ENCODE data around the gene SCTR.

The SCTR gene

DNA sequence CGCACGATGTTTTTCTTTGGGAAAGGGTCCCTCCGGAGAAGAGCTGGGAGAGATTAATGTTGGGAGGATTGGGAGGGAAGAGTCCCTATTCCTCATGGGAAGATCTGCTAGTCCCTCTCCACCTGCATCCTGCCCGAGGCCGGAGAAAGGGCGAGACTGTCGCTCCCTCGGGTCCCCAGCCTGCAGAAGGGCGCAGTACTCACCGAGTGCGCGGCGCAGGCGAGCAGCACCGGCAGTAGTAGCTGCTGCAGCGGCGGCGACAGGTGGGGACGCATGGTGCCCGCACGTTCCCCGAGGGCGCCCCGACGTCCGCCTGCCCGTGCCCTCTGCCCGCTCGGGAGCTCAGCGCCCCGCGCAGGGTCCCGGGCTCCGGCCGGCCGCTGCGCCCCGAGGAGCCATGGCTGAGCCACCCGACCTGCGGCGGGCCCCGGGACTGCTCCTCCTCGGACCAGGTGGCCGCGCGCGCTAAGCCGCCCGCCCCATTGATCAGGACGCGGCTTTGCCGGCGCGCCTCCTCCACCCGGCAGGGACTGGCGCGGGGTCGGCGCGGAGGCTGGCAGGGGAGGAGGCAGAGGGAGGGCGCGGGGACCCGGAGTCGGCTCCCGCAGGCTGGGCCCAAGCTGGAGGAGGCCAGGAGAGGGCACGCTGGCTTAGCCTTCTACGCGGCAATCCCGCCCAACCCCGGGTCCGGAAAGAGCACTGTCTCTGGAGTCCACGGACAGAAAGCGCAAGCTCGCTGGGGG, at the start of gene SCTR:
SCTR (minus strand) TSS at position 532 of the 743 bp plus-strand sequence; CDS start at position 275, 257 bp downstream.
- H3K27me3 ChIP-seq (replicated peaks; ENCODE audit: control insufficient read depth, insufficient read depth, low read length), result peaks cover 2% of the 10 kb centered on the region; the same call in 1 of the 2 replicates
- no peak within 1 kb of the TSS for H3K4me3 ChIP-seq (replicated peaks; ENCODE audit: low read depth, low read length)
- TF ChIP-seq, protein P1, sequence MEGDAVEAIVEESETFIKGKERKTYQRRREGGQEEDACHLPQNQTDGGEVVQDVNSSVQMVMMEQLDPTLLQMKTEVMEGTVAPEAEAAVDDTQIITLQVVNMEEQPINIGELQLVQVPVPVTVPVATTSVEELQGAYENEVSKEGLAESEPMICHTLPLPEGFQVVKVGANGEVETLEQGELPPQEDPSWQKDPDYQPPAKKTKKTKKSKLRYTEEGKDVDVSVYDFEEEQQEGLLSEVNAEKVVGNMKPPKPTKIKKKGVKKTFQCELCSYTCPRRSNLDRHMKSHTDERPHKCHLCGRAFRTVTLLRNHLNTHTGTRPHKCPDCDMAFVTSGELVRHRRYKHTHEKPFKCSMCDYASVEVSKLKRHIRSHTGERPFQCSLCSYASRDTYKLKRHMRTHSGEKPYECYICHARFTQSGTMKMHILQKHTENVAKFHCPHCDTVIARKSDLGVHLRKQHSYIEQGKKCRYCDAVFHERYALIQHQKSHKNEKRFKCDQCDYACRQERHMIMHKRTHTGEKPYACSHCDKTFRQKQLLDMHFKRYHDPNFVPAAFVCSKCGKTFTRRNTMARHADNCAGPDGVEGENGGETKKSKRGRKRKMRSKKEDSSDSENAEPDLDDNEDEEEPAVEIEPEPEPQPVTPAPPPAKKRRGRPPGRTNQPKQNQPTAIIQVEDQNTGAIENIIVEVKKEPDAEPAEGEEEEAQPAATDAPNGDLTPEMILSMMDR (IDR thresholded peaks at IDR 0.05; ENCODE audit: insufficient read depth, low read length, poor library complexity, severe bottlenecking), result no peak
- DNase-seq (ENCODE audit: extremely low read depth, insufficient read length), result no peak
- no peaks in the 10 kb centered on the region for H3K36me3 ChIP-seq (ENCODE audit: control insufficient read depth, insufficient read depth, low read length)

DNA sequence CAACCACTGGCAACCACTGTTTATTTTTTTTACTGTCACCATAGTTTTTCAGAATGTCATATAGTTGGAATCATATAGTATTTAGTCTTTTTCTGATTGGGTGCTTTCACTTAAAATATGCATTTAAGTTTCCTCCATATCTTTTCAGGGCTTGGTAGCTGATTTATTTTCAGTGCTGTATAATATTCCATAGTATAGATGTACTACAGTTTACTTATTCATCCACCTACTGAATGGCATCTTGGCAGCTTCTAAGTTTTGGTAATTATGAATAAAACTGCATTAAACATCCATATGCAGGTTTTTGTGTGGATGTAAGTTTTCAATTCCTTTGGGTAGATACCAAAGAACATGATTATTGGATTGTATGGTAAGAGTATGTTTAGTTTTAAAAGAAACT, 43.0 kb upstream of the SCTR start:
- TF ChIP-seq, protein P1 (IDR thresholded peaks at IDR 0.05; ENCODE audit: insufficient read depth, low read length, poor library complexity, severe bottlenecking), result no peak
- no peak for DNase-seq (ENCODE audit: extremely low read depth, insufficient read length)
- no peak overlapping the region for H3K4me3 ChIP-seq (replicated peaks; ENCODE audit: low read depth, low read length)
- H3K36me3 ChIP-seq (ENCODE audit: control insufficient read depth, insufficient read depth, low read length), result no peaks in the 10 kb centered on the region
- no peaks in the 10 kb centered on the region for H3K27me3 ChIP-seq (replicated peaks; ENCODE audit: control insufficient read depth, insufficient read depth, low read length)

DNA sequence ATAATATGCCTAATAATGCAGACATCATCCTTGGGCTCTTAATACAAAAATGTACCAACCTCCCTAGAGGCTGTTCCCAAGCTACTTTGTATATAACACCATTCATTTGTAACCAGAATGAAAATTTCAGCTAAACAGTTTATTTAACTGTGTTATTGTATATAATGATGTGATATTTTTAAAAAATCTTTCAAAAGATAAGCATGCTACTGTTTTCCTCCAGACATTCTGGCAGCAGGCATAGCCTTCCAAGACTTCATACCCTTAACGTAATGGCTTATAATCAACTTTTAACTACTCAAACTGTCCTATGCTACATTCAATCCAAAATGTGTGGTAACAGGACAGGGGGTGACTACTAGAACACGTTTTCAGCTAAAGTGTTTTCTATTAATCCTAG, 41.2 kb upstream of the SCTR start:
- no peaks in the 10 kb centered on the region for H3K27me3 ChIP-seq (replicated peaks; ENCODE audit: control insufficient read depth, insufficient read depth, low read length)
- no peak overlapping the region for H3K4me3 ChIP-seq (replicated peaks; ENCODE audit: low read depth, low read length)
- DNase-seq (ENCODE audit: extremely low read depth, insufficient read length), result no peak
- TF ChIP-seq, protein P1 (IDR thresholded peaks at IDR 0.05; ENCODE audit: insufficient read depth, low read length, poor library complexity, severe bottlenecking), result no peak
- no peaks in the 10 kb centered on the region for H3K36me3 ChIP-seq (ENCODE audit: control insufficient read depth, insufficient read depth, low read length)

DNA sequence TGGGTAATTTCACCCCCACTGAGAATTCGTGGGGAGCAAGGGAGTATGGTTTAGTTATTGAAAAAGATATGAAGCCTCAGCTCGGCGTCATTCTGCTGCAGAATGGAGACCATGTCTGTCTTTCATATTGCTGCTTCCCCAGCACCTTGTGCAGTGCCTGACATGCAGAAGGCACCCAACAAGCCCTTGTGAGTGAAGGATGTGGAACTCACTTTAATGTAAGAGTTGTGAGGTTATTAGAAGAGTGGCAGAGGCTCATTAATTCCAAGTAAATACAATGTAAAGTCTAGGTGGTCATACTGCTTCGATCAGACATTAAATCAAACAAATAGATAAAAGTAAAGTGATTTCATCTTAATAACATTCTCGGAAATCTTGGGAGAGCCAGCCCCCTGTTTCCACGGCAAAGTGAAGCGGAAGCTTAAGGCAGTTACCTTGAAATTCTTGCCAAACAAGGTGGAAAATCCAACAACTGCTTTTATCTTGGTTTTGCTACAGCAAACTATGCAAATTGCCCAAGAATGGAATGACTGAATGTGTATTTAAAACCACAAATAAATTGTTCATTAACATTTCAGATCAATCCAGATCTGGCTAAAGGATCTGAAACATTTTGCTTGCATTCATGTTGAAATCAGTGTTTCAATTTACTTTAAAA, 29.5 kb upstream of the SCTR start:
- Histone ChIP-seq H3K4me3 (replicated peaks; ENCODE audit: low read depth, low read length) (no peak overlapping the region), H3K27me3 (replicated peaks; ENCODE audit: control insufficient read depth, insufficient read depth, low read length) (no peaks in the 10 kb centered on the region; the same call in 1 of the 2 replicates), H3K36me3 (ENCODE audit: control insufficient read depth, insufficient read depth, low read length) (no peaks in the 10 kb centered on the region)
- TF ChIP-seq, protein P1 (IDR thresholded peaks at IDR 0.05; ENCODE audit: insufficient read depth, low read length, poor library complexity, severe bottlenecking), result no peak
- no peak for DNase-seq (ENCODE audit: extremely low read depth, insufficient read length)

DNA sequence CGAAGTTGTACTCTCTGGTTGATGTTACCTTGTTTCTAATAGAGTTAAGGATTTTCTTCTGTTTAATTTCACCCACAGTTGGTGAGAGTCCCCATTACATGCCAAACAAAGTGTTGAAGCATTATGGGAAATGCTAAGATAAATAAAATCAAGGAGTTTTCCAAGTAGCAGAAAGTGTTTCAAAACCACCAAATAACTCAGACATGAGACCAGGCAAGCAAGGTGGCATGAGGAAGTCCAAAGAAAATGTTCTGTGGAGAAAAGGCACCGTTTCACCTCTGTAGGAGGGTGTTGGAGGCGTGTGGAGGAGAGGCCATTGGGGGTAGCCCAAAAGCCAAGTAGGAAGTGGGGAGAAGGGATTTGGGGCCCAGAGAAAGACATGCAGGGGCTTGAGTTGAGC, 28.6 kb upstream of the SCTR start:
- TF ChIP-seq, protein P1 (IDR thresholded peaks at IDR 0.05; ENCODE audit: insufficient read depth, low read length, poor library complexity, severe bottlenecking), result no peak
- Histone ChIP-seq H3K4me3 (replicated peaks; ENCODE audit: low read depth, low read length) (no peak overlapping the region), H3K36me3 (ENCODE audit: control insufficient read depth, insufficient read depth, low read length) (no peaks in the 10 kb centered on the region), H3K27me3 (replicated peaks; ENCODE audit: control insufficient read depth, insufficient read depth, low read length) (no peaks in the 10 kb centered on the region; the same call in 1 of the 2 replicates)
- DNase-seq (ENCODE audit: extremely low read depth, insufficient read length), result no peak
